Endothelial cell of umbilical vein (primary cell): ENCODE results near the gene CNTNAP2. TPM values are rescaled to one million over a fixed set of nuclear protein-coding genes. Genes with fewer than 3 reads are reported as not detected.

Experiments used
- BruUV-seq: library from RNA; stranded (reverse); fragments of 400-500 nt; replicated peaks from 2 replicates; lab custom pipeline; 2021; lab: Mats Ljungman, UMichigan
- CTCF ChIA-PET: fragments of 300-600, 350-600 bp; sonication (Branson Sonifier 250); formaldehyde crosslinking; loops from one replicate; lab custom pipeline; 2021; ENCODE audit warnings: antibody characterized with exemption, inconsistent platforms; lab: Charles Lee
- POLR2A ChIA-PET: fragments of 300-600, 350-600 bp; sonication (Branson Sonifier 250); formaldehyde crosslinking; loops from one replicate; lab custom pipeline; 2021; ENCODE audit warnings: antibody characterized with exemption, inconsistent platforms; lab: Charles Lee
- DNase-seq: peaks from one replicate; pipeline ENCODE4 v3.0.0-alpha.2; 2011; ENCODE audit warnings: low read depth, low spot score
- FAIRE-seq: peaks from 2 replicates; lab custom pipeline; 2011; peaks lifted over from hg19 to GRCh38; lab: Jason Lieb, UNC
- H2AFZ ChIP-seq: 2 replicates; pipeline ENCODE4 v1.6.0; 2012; ENCODE audit warnings: low read depth, low read length, control low read depth, inconsistent platforms
- H3K27ac ChIP-seq: 2 replicates; pipeline ENCODE4 v1.5.1; 2011; ENCODE audit warnings: low read depth, mild to moderate bottlenecking, control low read depth, low read length, moderate library complexity; ENCODE audit not compliant: insufficient read depth
- H3K27me3 ChIP-seq, 2 experiments: 2 replicates each; pipeline versions ENCODE4 v1.6.0 to v1.6.1; 2011; ENCODE audit warnings: low read length in 2 of 2, mixed read lengths in 1 of 2; ENCODE audit not compliant: control insufficient read depth in 2 of 2, insufficient read depth in 2 of 2
- H3K36me3 ChIP-seq, 2 experiments: 2 replicates in 1 of 2; 3 replicates in 1 of 2; pipeline ENCODE4 v1.5.1; 2011; ENCODE audit warnings: low read length in 2 of 2, mild to moderate bottlenecking in 1 of 2, moderate library complexity in 1 of 2; ENCODE audit not compliant: control insufficient read depth in 2 of 2, insufficient read depth in 2 of 2; ENCODE audit errors: extremely low read depth in 1 of 2
- H3K4me1 ChIP-seq: 3 replicates; pipeline ENCODE4 v1.5.1; 2011; ENCODE audit warnings: mild to moderate bottlenecking, low read length; ENCODE audit not compliant: control insufficient read depth, insufficient read depth; ENCODE audit errors: extremely low read depth
- H3K4me2 ChIP-seq: 2 replicates; pipeline ENCODE4 v1.6.1; 2011; ENCODE audit warnings: low read length, control low read depth, mixed read lengths; ENCODE audit not compliant: insufficient read depth
- H3K4me3 ChIP-seq, 3 experiments: fragments of 200-600 bp in 1 of 3; sonication (generic), shearing (Covaris generic) in 1 of 3; replicated peaks in 1 of 3; 2 replicates each; pipeline ENCODE4 v1.5.1; 2011 to 2016; ENCODE audit warnings: control low read depth in 3 of 3, low read length in 3 of 3, mild to moderate bottlenecking in 2 of 3, inconsistent platforms in 1 of 3, low read depth in 1 of 3, moderate library complexity in 1 of 3; ENCODE audit not compliant: insufficient read depth in 1 of 3
- H3K79me2 ChIP-seq: 2 replicates; pipeline ENCODE4 v1.6.0; 2012; ENCODE audit warnings: low read length, inconsistent platforms; ENCODE audit not compliant: control insufficient read depth, insufficient read depth
- H3K9ac ChIP-seq: replicated peaks from 2 replicates; pipeline ENCODE3; 2011; ENCODE audit warnings: low read length, control low read depth; ENCODE audit not compliant: insufficient read depth; ENCODE audit errors: extremely low read depth
- H3K9me1 ChIP-seq: replicated peaks from 3 replicates; pipeline ENCODE4 v1.6.0; 2011; ENCODE audit warnings: mild to moderate bottlenecking, low read length; ENCODE audit not compliant: control insufficient read depth, insufficient read depth; ENCODE audit errors: extremely low read depth
- H3K9me3 ChIP-seq: replicated peaks from 2 replicates; pipeline ENCODE4 v1.5.1; 2012; ENCODE audit warnings: low read length, inconsistent platforms; ENCODE audit not compliant: control insufficient read depth, insufficient read depth
- H4K20me1 ChIP-seq: replicated peaks from 2 replicates; pipeline ENCODE3; 2011; ENCODE audit warnings: mild to moderate bottlenecking, low read length; ENCODE audit not compliant: control insufficient read depth, insufficient read depth; ENCODE audit errors: extremely low read depth
- EZH2 ChIP-seq: IDR thresholded peaks from 2 replicates; pipeline ENCODE4 v1.6.1; 2012; ENCODE audit warnings: borderline replicate concordance, low read depth, mild to moderate bottlenecking, moderate library complexity, low read length, inconsistent platforms; ENCODE audit not compliant: severe bottlenecking
- FOS ChIP-seq: IDR thresholded peaks from 2 replicates; pipeline ENCODE4 v1.6.1; 2011; ENCODE audit warnings: mild to moderate bottlenecking, low read length, moderate library complexity, borderline replicate concordance; ENCODE audit not compliant: insufficient read depth
- JUN ChIP-seq: IDR thresholded peaks from 2 replicates; pipeline ENCODE4 v1.6.1; 2011; ENCODE audit warnings: borderline replicate concordance, low read depth; ENCODE audit not compliant: insufficient read length, insufficient read depth
- MYC ChIP-seq: IDR thresholded peaks from one replicate; pipeline ENCODE4 v1.6.1; 2011; ENCODE audit warnings: mild to moderate bottlenecking, low read depth, low read length
- POLR2A ChIP-seq: IDR thresholded peaks from 2 replicates; pipeline ENCODE4 v1.6.1; 2012; ENCODE audit warnings: low read depth, mild to moderate bottlenecking, control low read depth, low read length
- POLR2AphosphoS5 ChIP-seq: IDR thresholded peaks from 2 replicates; pipeline ENCODE4 v1.6.1; 2012; ENCODE audit warnings: low read depth, mild to moderate bottlenecking, control low read depth, low read length, moderate library complexity; ENCODE audit not compliant: insufficient read depth
- dilution Hi-C: fragments of 300-500 bp; cut with MboI; formaldehyde crosslinking; loops from one replicate; pipeline ENCODE4 v1.15.0; 2019; ENCODE audit warnings: low sequenced_read_pairs; ENCODE audit not compliant: extremely low pct_ligation_motif_present
- intact Hi-C: fragments of 100-400 bp; cut with micrococcal nuclease; formaldehyde crosslinking; loops from one replicate; pipeline ENCODE4 v1.10.0; 2022
- polyA plus RNA-seq, 4 experiments: library from polyadenylated mRNA; depleted of rRNA in 3 of 4; stranded (reverse) in 3 of 4; unstranded in 1 of 4; fragments of >200 nt; gene quantifications; 2 replicates each; pipeline versions ENCODE4 v1.2.1 to v1.2.3, GENCODE V29; 2011 to 2012; ENCODE audit warnings: missing spikeins in 1 of 4
- total RNA-seq: library from RNA; stranded (reverse); gene quantifications from 2 replicates; pipeline ENCODE4 v1.2.3, GENCODE V29; 2021
- TF ChIP-seq, protein P1 (sequence below), 2 donors: IDR thresholded peaks; 1 replicate in 1 of 2; 2 replicates in 1 of 2; pipeline ENCODE4 v1.5.1; 2011; ENCODE audit warnings: low read length in 2 of 2, mild to moderate bottlenecking in 2 of 2, moderate library complexity in 2 of 2, control low read depth in 1 of 2, inconsistent platforms in 1 of 2, low read depth in 1 of 2; ENCODE audit not compliant: insufficient read depth in 1 of 2; ENCODE audit errors: extremely low read depth in 1 of 2
- TF ChIP-seq, protein P2 (sequence below): IDR thresholded peaks from 2 replicates; pipeline ENCODE4 v1.6.1; 2011; ENCODE audit not compliant: insufficient read depth, insufficient read length

The CNTNAP2 gene
- total and polyA plus RNA-seq, 2 donors (not counting 3 experiments of a cell fraction or from before 2014, with no cell fraction given), result not detected

DNA sequence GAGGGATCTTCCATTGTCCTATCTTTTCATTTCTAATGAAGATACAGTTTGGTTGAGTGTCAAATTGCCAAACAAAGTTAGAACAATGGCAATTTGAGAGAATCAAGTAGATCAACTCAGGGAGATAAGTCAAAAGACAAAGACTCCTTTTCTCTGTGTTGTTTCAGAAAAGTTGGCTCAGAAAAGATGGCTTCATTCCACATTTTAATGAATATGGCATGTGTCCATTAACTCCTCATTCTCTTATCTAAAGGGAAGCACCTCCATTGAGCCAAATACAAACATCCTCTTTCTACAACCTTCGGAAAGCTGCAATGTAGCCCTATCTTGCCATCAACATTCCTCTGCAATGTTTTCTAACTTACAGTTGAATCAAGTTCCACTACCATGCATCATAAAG is 1535.0 kb downstream of the CNTNAP2 start:
- Histone ChIP-seq H3K27me3 (no peaks in the 10 kb centered on the region), H3K36me3 (no peaks in the 10 kb centered on the region), H3K9me3 (peaks cover 2% of the 10 kb centered on the region), H3K27ac (no peak overlapping the region), H3K9me1 (no peaks in the 10 kb centered on the region), H3K4me1 (no peaks in the 10 kb centered on the region), H3K9ac (no peak overlapping the region), H3K4me3 (no peak overlapping the region), H3K79me2 (no peaks in the 10 kb centered on the region), H3K4me2 (no peak overlapping the region), H4K20me1 (no peaks in the 10 kb centered on the region), H2AFZ (no peak overlapping the region)
- no TSS peak for BruUV-seq
- intact Hi-C loops (no loop called here), dilution Hi-C loops (no loop called here)
- CTCF ChIA-PET, result no interaction called here
- DNase-seq (no peak), FAIRE-seq (no peak)
- POLR2A ChIA-PET, result no interaction called here
- TF ChIP-seq EZH2 (no peak), POLR2A (no peak), JUN (no peak), POLR2AphosphoS5 (no peak), MYC (no peak), FOS (no peak)
- TF ChIP-seq, protein P1, sequence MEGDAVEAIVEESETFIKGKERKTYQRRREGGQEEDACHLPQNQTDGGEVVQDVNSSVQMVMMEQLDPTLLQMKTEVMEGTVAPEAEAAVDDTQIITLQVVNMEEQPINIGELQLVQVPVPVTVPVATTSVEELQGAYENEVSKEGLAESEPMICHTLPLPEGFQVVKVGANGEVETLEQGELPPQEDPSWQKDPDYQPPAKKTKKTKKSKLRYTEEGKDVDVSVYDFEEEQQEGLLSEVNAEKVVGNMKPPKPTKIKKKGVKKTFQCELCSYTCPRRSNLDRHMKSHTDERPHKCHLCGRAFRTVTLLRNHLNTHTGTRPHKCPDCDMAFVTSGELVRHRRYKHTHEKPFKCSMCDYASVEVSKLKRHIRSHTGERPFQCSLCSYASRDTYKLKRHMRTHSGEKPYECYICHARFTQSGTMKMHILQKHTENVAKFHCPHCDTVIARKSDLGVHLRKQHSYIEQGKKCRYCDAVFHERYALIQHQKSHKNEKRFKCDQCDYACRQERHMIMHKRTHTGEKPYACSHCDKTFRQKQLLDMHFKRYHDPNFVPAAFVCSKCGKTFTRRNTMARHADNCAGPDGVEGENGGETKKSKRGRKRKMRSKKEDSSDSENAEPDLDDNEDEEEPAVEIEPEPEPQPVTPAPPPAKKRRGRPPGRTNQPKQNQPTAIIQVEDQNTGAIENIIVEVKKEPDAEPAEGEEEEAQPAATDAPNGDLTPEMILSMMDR (IDR thresholded peaks at IDR 0.05; ENCODE audit: extremely low read depth in 1 of 2, insufficient read depth in 1 of 2, low read depth in 1 of 2, low read length in 2 of 2), result no peak
- TF ChIP-seq, protein P2, sequence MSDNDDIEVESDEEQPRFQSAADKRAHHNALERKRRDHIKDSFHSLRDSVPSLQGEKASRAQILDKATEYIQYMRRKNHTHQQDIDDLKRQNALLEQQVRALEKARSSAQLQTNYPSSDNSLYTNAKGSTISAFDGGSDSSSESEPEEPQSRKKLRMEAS, result no peak
